Upper lobe of left lung (tissue), 6 donors: ENCODE measurements around the gene CA10. TPM values are rescaled to one million over a fixed set of nuclear protein-coding genes. Genes with fewer than 3 reads are reported as not detected.

Experiments
- ATAC-seq, 2 donors: fragments of 200-7000 bp; cut with Tn5 transposase; one replicate each; pipeline ENCODE4 v1.9.1; 2022; ENCODE audit warnings: mild to moderate bottlenecking in 2 of 2, moderate library complexity in 2 of 2; ENCODE audit not compliant: low FRiP score in 2 of 2
- DNase-seq, 2 donors: peaks; one replicate each; pipeline ENCODE4 v3.0.0-alpha.2; 2019 to 2020
- H3K27ac ChIP-seq, 4 donors: fragments of 200-600 bp; sonication (generic); one replicate each; pipeline ENCODE4 v1.5.1; 2016 to 2019
- H3K27me3 ChIP-seq, 4 donors: fragments of 200-600 bp; sonication (generic); one replicate each; pipeline ENCODE4 v1.5.1; 2017 to 2019
- H3K36me3 ChIP-seq, 4 donors: fragments of 200-600 bp; sonication (generic); one replicate each; pipeline ENCODE4 v1.5.1; 2016 to 2019
- H3K4me1 ChIP-seq, 4 donors: fragments of 200-600 bp; sonication (generic); one replicate each; pipeline ENCODE4 v1.5.1; 2018 to 2019
- H3K4me3 ChIP-seq, 4 donors: fragments of 200-600 bp; sonication (generic); one replicate each; pipeline ENCODE4 v1.5.1; 2017 to 2019; ENCODE audit warnings: mild to moderate bottlenecking in 2 of 4, moderate library complexity in 1 of 4
- H3K9me3 ChIP-seq, 4 donors: fragments of 200-600 bp; sonication (generic); one replicate each; pipeline ENCODE4 v1.5.1; 2018 to 2019
- CTCF ChIP-seq, 6 experiments: fragments of 450-650 bp in 4 of 6; fragments of 200-600 bp in 2 of 6; sonication (generic) in 2 of 6; IDR thresholded peaks; one replicate each; pipeline ENCODE4 v1.5.1; 2016 to 2019; ENCODE audit warnings: antibody characterized with exemption in 6 of 6
- EP300 ChIP-seq, 4 donors: sonication (generic); formaldehyde crosslinking; IDR thresholded peaks; one replicate each; pipeline ENCODE4 v1.5.1; 2017; ENCODE audit warnings: antibody characterized with exemption in 4 of 4, control low read depth in 2 of 4
- POLR2A ChIP-seq, 4 donors: fragments of 450-650 bp; IDR thresholded peaks; one replicate each; pipeline ENCODE4 v1.5.1; 2016 to 2017; ENCODE audit warnings: antibody characterized with exemption in 4 of 4, mild to moderate bottlenecking in 2 of 4
- POLR2AphosphoS5 ChIP-seq, 2 donors: sonication (generic); formaldehyde crosslinking; IDR thresholded peaks; one replicate each; pipeline ENCODE4 v1.5.1; 2017; ENCODE audit warnings: antibody characterized with exemption in 2 of 2
- WGBS, 2 donors: methylation state at CpG; one replicate each; pipeline ENCODE4 v1.1.5; 2017 to 2018; 5-methylcytosine and 5-hydroxymethylcytosine counted together
- total RNA-seq, 6 donors: library from RNA; depleted of rRNA in 4 of 6; stranded (reverse); fragments of >200 nt in 4 of 6; gene quantifications; one replicate each; pipeline versions ENCODE4 v1.1.0 to v1.2.1, GENCODE V29; 2016 to 2021
- donor health status: DM: no; HTN: no; CAD: no; lungs with moderate emphysema.
- donor health status: DM: no; HTN: yes; CAD: no; lungs with severe emphysema.

CA10 gene
- total RNA-seq, 6 donors from 2014 or later, result 0.10 TPM; not detected in 5

- ATAC-seq (no peak), DNase-seq (no peak)
- no peak for TF ChIP-seq POLR2AphosphoS5 (IDR thresholded peaks at IDR 0.05)
- TF ChIP-seq EP300 (IDR thresholded peaks at IDR 0.05), result no peak
- no peak for TF ChIP-seq CTCF (IDR thresholded peaks at IDR 0.05)
- TF ChIP-seq POLR2A (IDR thresholded peaks at IDR 0.05), result no peak
- Histone ChIP-seq H3K36me3 (no peaks in the 10 kb centered on the region), H3K27ac (no peak overlapping the region), H3K4me1 (no peaks in the 10 kb centered on the region), H3K27me3 (no peaks in the 10 kb centered on the region), H3K4me3 (no peak overlapping the region), H3K9me3 (no peaks in the 10 kb centered on the region)
- WGBS, 2 donors, result 45 to 56% methylated on average over 2 of the region's 2 CpGs
These were observed 353.3 kb downstream of the CA10 start for GRCh38 chr17:51805185-51805584.

GRCh38 chr17:51803161-51803560, 355.4 kb downstream of the CA10 start:
- H3K27me3 ChIP-seq, result no peaks in the 10 kb centered on the region
- 66 to 79% methylated on average over 4 of the region's 4 CpGs for WGBS, 2 donors
- TF ChIP-seq POLR2A (IDR thresholded peaks at IDR 0.05) (no peak), POLR2AphosphoS5 (IDR thresholded peaks at IDR 0.05) (no peak), EP300 (IDR thresholded peaks at IDR 0.05) (no peak), CTCF (IDR thresholded peaks at IDR 0.05) (no peak)

GRCh38 chr17:51802544-51802943, 356.0 kb downstream of the CA10 start:
- no peaks in the 10 kb centered on the region for H3K36me3 ChIP-seq
- no peaks in the 10 kb centered on the region for H3K4me1 ChIP-seq
- TF ChIP-seq POLR2AphosphoS5 (IDR thresholded peaks at IDR 0.05), result no peak
- TF ChIP-seq POLR2A (IDR thresholded peaks at IDR 0.05), result no peak
- H3K27me3 ChIP-seq, result no peaks in the 10 kb centered on the region
- no peak overlapping the region for H3K27ac ChIP-seq
- 67 to 100% methylated on average over 1 of the region's 1 CpG for WGBS, 2 donors
- no peak overlapping the region for H3K4me3 ChIP-seq
- no peak for ATAC-seq
- no peaks in the 10 kb centered on the region for H3K9me3 ChIP-seq
- no peak for DNase-seq

More at GRCh38 chr17:51803161-51803560, 355.4 kb downstream of the CA10 start:
- H3K36me3 ChIP-seq, result no peaks in the 10 kb centered on the region
- DNase-seq, result no peak
- no peak overlapping the region for H3K27ac ChIP-seq
- no peak overlapping the region for H3K4me3 ChIP-seq
- no peak for ATAC-seq
- H3K9me3 ChIP-seq, result no peaks in the 10 kb centered on the region
- no peaks in the 10 kb centered on the region for H3K4me1 ChIP-seq

GRCh38 chr17:51801626-51802025, 356.9 kb downstream of the CA10 start:
- no peak for DNase-seq
- TF ChIP-seq CTCF (IDR thresholded peaks at IDR 0.05) (no peak), POLR2A (IDR thresholded peaks at IDR 0.05) (no peak), EP300 (IDR thresholded peaks at IDR 0.05) (no peak), POLR2AphosphoS5 (IDR thresholded peaks at IDR 0.05) (no peak)
- Histone ChIP-seq H3K27ac (no peak overlapping the region), H3K9me3 (no peaks in the 10 kb centered on the region), H3K27me3 (no peaks in the 10 kb centered on the region), H3K4me1 (no peaks in the 10 kb centered on the region), H3K36me3 (no peaks in the 10 kb centered on the region), H3K4me3 (no peak overlapping the region)
- WGBS, 2 donors, result 78 to 83% methylated on average over 4 of the region's 4 CpGs
- ATAC-seq, result no peak

GRCh38 chr17:51799981-51800380, 358.5 kb downstream of the CA10 start:
- Histone ChIP-seq H3K27me3 (no peaks in the 10 kb centered on the region), H3K4me1 (no peaks in the 10 kb centered on the region), H3K36me3 (no peaks in the 10 kb centered on the region), H3K4me3 (no peak overlapping the region), H3K9me3 (no peaks in the 10 kb centered on the region), H3K27ac (no peak overlapping the region)
- DNase-seq (no peak), ATAC-seq (no peak)
- 87 to 96% methylated on average over 4 of the region's 4 CpGs for WGBS, 2 donors
- TF ChIP-seq POLR2AphosphoS5 (IDR thresholded peaks at IDR 0.05), result no peak
- TF ChIP-seq CTCF (IDR thresholded peaks at IDR 0.05), result no peak
- TF ChIP-seq POLR2A (IDR thresholded peaks at IDR 0.05), result no peak
- no peak for TF ChIP-seq EP300 (IDR thresholded peaks at IDR 0.05)
